ENCODE measurements around the gene DVL2. TPM values are rescaled to one million over a fixed set of nuclear protein-coding genes. Genes with fewer than 3 reads are reported as not detected.
"Not testable (repeated sequence)": the region's sequence is repeated elsewhere in the genome, so short reads cannot be mapped to it uniquely, and the experiment has no call there.

DVL2 gene
- total RNA-seq, 1 experiment from 2014 or later, result 42.7 TPM

DNA sequence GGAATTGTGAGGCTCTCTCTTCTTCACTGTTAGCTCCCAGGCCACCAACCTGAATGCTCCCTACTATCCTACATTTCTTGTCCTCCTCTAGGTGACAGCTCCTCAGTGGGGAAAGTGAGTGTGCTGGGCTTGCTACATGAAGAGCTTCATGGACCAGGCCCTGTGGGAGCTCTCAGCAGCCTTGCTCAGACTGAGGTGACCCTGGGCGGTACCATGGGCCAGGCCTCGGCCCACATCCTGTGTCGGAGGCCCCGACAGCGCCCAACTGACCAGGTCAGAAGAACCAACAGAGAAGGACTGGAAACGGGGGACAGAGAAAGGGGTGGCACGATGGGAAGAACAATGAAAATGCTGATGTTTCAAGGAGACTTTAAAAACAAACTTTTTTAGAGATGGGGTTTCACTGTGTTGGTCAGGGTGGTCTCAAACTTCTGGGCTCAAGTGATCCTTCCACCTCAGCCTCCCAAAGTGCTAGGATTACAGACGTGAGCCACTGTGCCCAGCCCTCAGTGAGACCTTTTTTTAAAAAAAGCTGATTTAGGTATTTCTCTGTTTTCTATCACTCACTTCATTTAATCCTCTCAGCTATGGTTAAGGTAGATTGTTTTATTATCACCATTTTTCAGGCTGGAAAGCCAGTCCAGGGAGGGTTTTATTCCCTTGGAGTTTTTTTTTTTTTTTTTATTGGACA, 22.6 kb upstream of the DVL2 start:
- DNase-seq (ENCODE audit: low read depth), result no peak

DNA sequence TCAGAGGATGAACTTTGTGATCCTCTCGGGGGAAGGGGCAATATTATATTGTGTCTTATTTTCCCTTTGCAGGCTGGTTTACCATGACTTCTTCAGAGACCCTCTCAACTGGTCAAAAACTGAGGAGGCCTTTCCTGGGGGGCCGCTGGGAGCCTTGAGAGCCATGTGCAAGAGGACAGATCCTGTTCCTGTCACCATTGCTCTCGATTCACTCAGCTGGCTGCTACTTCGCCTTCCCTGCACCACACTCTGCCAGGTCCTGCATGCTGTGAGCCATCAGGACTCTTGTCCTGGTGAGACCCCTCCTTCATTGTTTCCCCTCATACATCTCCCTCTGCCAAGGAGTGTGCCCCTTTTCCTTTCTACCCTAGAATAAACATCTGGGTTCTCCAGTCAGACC, 20.2 kb upstream of the DVL2 start:
- no peak for DNase-seq (ENCODE audit: low read depth)

DNA sequence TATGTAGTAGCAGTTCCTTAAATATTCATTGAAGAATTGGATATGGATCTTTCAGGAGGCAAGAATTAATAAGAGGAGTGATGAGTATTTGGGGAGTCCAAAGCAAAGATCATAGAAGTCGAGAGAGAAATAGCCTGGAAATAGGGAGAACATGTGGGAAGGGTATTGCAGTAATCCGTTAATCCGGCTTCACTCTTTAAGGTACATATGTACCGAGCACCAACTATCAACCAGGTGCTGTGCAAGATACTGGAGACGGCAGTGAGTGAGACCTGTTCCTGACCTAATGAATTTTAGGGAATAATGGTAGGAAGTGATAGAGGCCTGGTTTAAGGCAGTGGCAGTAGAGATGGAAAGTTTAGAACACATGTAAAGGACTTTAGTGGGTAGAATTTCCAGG, 18.8 kb upstream of the DVL2 start:
- DNase-seq (ENCODE audit: low read depth), result no peak

- peak; percentile 97 for DNase-seq (ENCODE audit: low read depth)
These were observed 18.1 kb upstream of the DVL2 start, which contains the start of gene ELP5 for GRCh38 chr17:7252176-7253043. Gene ELP5 (plus strand): TSS chr17:7252215. CDS start chr17:7252551, 336 bp downstream.

DNA sequence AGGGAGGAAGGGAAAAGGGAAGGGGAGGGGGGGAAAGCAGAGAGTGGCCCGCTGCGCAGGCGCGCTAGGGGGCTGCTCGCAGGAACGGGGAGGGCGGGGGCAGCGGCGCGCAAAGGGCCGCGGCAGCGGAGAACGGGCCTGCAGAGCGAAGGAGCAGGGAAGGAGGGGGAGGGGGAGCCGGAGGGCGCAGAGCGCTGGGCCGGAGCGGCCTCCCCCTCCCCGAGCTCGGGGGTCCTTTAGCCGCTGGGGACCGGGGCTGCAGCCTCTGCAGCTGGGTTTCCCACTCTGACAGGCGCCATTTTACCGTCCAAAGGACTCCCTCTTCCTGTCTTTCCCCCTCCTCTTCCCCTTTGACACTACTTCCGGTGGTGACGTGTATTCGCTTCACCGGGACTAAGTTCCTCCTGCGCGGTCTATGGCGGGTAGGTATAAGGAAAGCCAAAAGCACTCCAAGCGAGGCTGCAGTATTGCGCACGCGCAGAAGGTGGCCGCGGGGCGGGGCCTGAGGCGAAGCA, 17.4 kb upstream of the DVL2 start, which contains the start of gene CTDNEP1:
TSS of gene CTDNEP1 (minus strand) at position 74 of the 515 bp plus-strand sequence. CDS start 438 bp downstream, outside the sequence.
- DNase-seq (ENCODE audit: low read depth), result peak; percentile 99

GRCh38 chr17:7250695-7251627, 16.6 kb upstream of the DVL2 start:
- no peak for DNase-seq (ENCODE audit: low read depth)

DNA sequence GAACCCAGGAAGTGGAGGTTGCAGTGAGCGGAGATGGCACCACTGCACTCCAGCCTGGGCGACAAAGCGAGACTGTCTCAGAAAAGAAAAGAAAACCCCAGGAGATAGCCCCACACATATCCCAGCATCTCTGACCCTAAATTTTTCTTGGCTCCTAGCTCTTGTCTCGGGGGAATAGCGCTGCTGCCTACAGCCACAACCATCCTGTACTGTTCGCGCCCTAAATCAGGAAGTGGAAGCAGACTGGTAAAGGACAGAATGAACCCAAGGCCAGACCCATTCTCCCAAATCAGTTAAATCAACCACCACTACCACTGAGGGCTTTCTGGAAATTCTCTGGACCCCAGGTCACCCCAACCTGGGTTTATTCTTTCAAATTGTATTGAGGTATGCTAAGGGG, 15.5 kb upstream of the DVL2 start:
- DNase-seq (ENCODE audit: low read depth), result no peak

DNA sequence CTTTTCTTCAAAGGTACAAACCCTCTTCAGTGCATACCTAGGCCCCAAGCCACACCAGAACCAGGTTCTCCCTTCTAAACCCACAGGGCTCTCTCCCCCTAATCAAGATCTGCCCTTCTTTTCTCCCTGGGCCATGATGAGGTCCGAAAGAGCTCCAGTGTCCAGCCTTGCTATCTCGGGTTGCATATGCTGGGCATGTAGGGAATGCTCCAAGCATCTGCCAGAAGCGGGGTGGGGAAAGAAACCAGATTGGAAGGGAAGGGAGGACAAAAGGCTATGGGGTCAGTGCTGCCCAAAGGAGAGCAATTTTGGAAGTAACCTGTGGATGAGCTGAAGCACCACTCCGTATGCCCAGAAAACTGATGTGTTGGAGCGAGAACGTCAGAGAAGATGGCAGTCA, 14.9 kb upstream of the DVL2 start:
- DNase-seq (ENCODE audit: low read depth), result no peak

DNA sequence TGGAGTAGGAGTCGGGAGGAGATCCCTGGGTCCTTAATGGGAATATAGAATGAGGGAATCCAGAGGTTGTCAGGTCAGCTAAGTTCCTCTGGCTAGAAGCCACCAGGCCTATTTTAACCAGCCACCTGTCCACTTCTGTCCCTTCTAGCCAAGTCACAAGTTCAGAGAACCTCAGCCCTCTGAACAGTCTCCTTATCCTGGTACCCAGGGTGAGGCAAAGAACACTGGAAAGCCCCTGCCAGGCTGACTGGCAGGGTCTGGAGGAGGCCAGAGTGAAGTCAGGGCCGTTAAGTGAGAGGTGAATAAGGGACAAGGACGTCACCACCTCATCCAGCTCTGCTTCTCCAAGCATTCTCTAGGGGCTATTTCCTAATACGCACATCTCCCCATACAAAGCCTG, 14.5 kb upstream of the DVL2 start:
- DNase-seq (ENCODE audit: low read depth), result no peak

- no peak for DNase-seq (ENCODE audit: low read depth)
These were observed 12.5 kb upstream of the DVL2 start for GRCh38 chr17:7246779-7247178.

DNA sequence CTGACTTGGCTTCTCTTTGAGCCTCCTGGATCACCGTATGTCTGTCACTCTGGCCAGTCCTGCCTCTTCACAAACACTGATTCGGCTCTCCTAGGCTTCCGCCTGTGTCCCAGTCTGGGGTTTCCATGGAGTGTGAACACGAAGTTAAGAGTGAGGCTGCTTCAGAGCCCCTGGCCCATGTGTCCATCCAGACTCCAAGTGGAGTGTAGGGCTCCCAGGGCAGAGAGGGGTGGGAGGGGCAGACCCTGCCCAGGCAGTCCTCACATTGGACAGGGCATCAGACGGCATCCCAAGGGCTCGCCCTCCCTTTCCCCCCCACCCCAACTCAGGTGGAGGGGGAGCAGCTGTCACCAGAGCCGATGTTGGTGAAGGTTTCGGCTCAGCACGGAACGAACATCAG, 9.5 kb upstream of the DVL2 start:
- not testable (repeated sequence) for DNase-seq (ENCODE audit: low read depth)

DNA sequence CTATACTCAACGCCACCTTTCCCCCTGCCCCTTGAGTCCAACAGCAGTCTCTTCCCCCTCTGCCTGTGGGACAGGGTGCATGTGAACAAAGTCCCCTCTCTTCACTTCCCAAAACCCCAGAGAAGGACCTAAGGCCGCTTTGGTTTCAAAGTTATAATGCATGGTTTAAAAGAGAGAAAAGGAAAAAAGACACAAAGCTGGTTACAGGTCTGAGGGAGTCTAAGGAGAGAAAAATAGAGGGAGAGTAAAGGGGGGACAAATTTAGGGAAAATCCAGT, 9.1 kb upstream of the DVL2 start:
- no peak for DNase-seq (ENCODE audit: low read depth)

DNA sequence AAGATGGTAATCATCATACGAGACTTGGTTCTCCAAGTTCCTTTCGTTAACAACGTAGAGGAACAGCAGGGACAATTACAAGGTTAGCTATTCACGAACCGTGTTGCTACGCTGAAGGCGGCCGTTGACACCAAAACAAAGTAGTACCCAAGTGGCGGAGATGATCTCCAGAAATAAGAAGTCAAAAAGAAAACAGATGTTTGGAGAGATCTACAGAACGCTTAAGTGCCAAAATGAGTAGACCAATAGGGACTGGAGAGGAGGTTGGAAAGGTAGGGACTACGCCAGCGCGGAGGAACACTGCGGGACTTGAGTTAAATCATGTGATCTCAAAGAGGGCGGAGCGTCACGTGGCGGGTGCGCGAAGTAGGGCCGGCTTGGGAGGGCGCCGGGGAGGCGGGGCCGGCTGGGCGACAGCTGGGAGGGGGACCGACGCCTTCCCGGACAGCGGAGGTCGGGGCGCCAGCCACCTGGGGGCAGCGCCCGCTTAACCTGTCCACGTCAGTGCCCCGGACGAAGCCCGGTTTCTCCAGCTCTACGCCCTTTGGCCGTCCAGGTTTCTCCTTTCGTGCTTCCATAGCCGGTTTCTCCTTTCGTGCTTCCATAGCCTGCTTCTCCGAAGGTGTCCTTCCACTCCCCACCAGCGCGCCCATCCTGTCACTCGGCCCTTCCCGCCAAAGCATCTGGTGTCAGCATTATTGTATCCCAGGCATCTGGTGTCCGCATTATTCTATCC, 8.6 kb upstream of the DVL2 start:
- DNase-seq (ENCODE audit: low read depth), result peak; percentile 96

- peak; percentile 92 for DNase-seq (ENCODE audit: low read depth)
These were observed 7.7 kb upstream of the DVL2 start, which contains the start of gene GABARAP for GRCh38 chr17:7241783-7242716. Gene GABARAP (minus strand): TSS chr17:7242449. CDS start chr17:7242330, 119 bp downstream.

DNA sequence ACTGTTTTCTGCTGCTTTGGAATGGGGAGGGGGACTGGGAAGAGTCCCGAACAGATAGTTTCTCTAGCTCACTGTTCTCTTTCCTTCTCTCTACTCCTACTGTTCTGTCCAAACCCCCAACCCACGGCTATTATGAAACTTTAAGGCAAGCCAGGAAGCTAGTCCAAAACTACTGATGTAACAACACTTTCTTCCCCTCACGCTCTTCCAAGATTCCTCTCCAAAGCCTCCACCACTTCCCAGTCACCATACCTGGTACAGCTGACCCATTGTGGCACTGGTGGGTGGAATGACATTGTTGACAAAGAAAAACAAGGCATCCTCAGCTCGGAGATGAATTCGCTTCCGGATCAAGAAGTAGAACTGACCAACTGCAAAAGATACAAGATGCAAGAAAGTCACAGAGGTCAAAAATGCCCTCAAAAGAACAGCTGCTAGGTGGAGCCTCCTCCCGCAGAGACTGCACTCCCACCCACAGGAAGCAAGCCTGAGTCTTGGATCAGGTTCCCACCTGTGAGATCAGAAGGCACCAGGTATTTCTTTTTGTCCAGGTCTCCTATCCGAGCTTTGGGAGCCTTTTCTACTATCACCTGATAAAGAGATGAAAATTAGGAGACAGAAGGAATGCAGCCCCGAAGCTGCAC, 6.9 kb upstream of the DVL2 start:
- DNase-seq (ENCODE audit: low read depth), result no peak

GRCh38 chr17:7240375-7240774, 6.1 kb upstream of the DVL2 start:
- DNase-seq (ENCODE audit: low read depth), result no peak

DNA sequence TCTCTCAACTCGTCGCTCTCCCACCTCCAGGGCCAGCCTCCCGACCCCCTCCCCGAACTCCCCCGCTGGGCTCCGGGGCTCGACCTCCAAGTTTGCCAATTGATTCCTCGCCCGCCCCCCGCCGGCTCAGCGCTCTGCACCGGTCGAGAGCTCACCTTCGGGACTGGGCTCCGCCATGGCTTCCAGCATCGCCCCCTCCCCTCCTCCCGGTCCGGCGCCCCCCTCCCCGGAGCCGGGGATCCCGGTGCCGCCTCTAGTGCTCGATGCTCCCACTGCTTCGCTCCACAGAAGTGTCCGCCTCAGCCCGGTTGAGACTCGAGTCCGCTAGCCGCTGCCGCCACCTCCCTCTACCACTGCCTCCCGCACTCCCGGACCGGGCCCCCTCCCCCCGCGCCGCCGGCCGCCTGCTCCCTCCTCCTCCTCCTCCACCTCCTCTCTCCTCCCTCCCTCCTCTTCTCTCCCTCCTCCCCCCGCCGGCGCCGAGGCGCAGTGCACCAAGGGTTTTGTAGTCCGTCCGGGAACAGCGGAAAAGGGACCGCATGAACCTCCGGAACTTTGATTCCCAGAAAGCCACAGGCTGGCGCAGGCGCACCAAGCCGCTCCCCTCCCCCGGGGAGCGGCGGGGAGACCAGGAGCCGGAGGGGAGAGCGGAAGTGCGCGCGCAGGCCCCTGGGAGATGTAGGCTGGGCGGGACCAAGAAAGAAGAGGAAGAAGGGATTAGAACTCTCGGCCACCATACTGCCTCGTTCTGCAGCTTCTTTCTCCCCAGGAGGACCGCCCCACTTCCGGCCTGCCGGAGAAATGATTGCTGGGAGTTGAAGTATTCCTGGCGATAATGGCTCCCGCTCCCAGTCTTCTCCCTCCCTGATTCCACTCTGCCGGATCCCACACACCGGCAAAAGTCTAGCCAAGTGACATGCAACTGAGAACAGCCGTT, 5.0 kb upstream of the DVL2 start, which contains the start of gene PHF23:
TSS of gene PHF23 (minus strand) at position 367 of the 937 bp plus-strand sequence. CDS start at position 189, 178 bp downstream.
- DNase-seq (ENCODE audit: low read depth), result peak; percentile 99
